Chondrocyte (in vitro differentiated cells): ENCODE measurements around the gene STK38L. TPM values are rescaled to one million over a fixed set of nuclear protein-coding genes. Genes with fewer than 3 reads are reported as not detected.

Experiments
- DNase-seq: peaks from one replicate; pipeline ENCODE4 v3.0.0; 2021; ENCODE audit warnings: mixed read lengths, low spot score
- H3K27ac Mint-ChIP-seq: one replicate; pipeline ENCODE4 v1.8.0; 2021; ENCODE audit warnings: mild to moderate bottlenecking, moderate library complexity, mixed read lengths; ENCODE audit not compliant: unreplicated experiment
- H3K27me3 Mint-ChIP-seq: 2 replicates; pipeline ENCODE4 v1.8.0; 2021; ENCODE audit warnings: low read depth, mixed read lengths
- H3K36me3 Mint-ChIP-seq: 2 replicates; pipeline ENCODE4 v1.8.0; 2021; ENCODE audit warnings: low read depth, mixed read lengths
- H3K4me1 Mint-ChIP-seq: 2 replicates; pipeline ENCODE4 v1.8.0; 2021; ENCODE audit warnings: low read depth, mild to moderate bottlenecking, mixed read lengths
- H3K4me3 Mint-ChIP-seq: one replicate; pipeline ENCODE4 v1.8.0; 2021; ENCODE audit warnings: mild to moderate bottlenecking, moderate library complexity, mixed read lengths; ENCODE audit not compliant: unreplicated experiment
- H3K9me3 Mint-ChIP-seq: 2 replicates; pipeline ENCODE4 v1.8.0; 2021; ENCODE audit warnings: low read depth, mixed read lengths
- total RNA-seq: library from RNA; stranded (reverse); gene quantifications from 3 replicates; pipeline ENCODE4 v1.2.1, GENCODE V29; 2021
- TF ChIP-seq, protein P1 (sequence below): fragments of 200-600 bp; sonication (generic); IDR thresholded peaks from 2 replicates; pipeline ENCODE4 v1.5.0; 2021; ENCODE audit warnings: antibody characterized with exemption, mild to moderate bottlenecking, moderate library complexity

Gene STK38L
- total RNA-seq, 1 donor from 2014 or later = 219 TPM

DNA sequence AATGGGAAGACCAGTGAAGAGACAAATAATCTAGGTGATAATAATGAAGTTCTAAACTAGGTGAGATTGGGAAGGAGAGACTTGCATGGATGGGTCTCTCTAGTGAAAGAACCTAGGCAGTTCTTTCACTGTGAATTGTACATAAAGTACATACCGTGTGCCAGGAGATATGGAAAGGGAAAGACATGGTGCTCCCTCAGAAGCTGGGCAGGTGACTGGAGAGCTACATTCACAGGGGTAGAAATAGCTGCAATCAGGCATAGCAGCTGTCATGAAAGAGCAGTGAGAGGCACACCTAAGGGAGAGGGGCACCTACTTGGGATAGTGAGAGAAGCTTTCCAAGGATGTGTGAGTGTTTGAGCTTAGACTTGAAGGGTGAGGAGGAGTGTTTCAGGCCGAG, 9.3 kb downstream of the STK38L start:
- H3K9me3 Mint-ChIP-seq = no peaks in the 10 kb centered on the region
- H3K4me3 Mint-ChIP-seq = no peak overlapping the region
- H3K27ac Mint-ChIP-seq = peak overlapping the region; percentile 72
- H3K4me1 Mint-ChIP-seq = peaks cover 89% of the 10 kb centered on the region
- H3K36me3 Mint-ChIP-seq = peaks cover 20% of the 10 kb centered on the region
- H3K27me3 Mint-ChIP-seq = no peaks in the 10 kb centered on the region
- no peak for DNase-seq
- TF ChIP-seq, protein P1, sequence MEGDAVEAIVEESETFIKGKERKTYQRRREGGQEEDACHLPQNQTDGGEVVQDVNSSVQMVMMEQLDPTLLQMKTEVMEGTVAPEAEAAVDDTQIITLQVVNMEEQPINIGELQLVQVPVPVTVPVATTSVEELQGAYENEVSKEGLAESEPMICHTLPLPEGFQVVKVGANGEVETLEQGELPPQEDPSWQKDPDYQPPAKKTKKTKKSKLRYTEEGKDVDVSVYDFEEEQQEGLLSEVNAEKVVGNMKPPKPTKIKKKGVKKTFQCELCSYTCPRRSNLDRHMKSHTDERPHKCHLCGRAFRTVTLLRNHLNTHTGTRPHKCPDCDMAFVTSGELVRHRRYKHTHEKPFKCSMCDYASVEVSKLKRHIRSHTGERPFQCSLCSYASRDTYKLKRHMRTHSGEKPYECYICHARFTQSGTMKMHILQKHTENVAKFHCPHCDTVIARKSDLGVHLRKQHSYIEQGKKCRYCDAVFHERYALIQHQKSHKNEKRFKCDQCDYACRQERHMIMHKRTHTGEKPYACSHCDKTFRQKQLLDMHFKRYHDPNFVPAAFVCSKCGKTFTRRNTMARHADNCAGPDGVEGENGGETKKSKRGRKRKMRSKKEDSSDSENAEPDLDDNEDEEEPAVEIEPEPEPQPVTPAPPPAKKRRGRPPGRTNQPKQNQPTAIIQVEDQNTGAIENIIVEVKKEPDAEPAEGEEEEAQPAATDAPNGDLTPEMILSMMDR = no peak

- Mint-ChIP-seq H3K4me1 (peaks cover 89% of the 10 kb centered on the region), H3K36me3 (peaks cover 26% of the 10 kb centered on the region), H3K27ac (peak overlapping the region; percentile 76), H3K4me3 (no peak overlapping the region), H3K9me3 (no peaks in the 10 kb centered on the region), H3K27me3 (no peaks in the 10 kb centered on the region)
- DNase-seq = no peak
- TF ChIP-seq, protein P1 = no peak
Measured at GRCh38 chr12:27255806-27256205, 11.7 kb downstream of the STK38L start.

DNA sequence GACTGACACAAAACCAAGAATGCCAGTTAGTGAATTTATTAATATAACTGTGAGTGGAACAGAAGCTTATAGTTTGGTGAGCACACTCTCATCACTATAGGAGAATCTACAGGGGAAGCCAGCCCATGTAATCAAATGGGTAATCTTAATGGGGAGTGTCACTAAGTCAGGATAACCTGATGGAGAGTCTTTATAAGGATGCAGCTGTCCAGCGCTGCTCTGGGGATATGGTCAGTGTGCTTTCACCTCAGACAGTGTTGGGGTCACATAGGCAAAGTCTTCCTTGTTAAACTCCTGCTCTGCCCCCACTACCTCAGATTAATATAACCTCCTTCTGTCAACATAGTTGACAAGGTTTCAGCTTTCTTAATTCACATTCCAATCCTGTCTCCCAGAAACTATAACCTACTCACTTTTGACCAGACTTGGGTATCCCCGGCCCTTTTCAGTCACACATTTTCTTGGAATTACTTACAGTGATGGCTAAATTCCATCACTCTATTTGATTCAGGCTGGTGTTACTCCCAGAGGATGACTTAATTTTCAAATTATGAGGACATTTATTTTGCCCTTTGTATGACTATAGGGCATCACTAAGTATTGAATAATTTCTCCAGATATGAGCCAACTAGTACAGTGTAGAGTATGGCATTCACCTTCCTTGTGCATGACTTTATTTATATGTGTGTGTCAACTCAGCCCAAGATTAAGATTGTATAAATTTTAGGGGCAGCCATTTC, 13.2 kb downstream of the STK38L start:
- TF ChIP-seq, protein P1 = no peak
- no peaks in the 10 kb centered on the region for H3K9me3 Mint-ChIP-seq
- peak overlapping the region; percentile 84 for H3K27ac Mint-ChIP-seq
- no peak overlapping the region for H3K4me3 Mint-ChIP-seq
- peaks cover 91% of the 10 kb centered on the region for H3K4me1 Mint-ChIP-seq
- DNase-seq = no peak
- H3K36me3 Mint-ChIP-seq = peaks cover 27% of the 10 kb centered on the region
- no peaks in the 10 kb centered on the region for H3K27me3 Mint-ChIP-seq

- Mint-ChIP-seq H3K36me3 (peaks cover 24% of the 10 kb centered on the region), H3K27me3 (no peaks in the 10 kb centered on the region), H3K9me3 (no peaks in the 10 kb centered on the region), H3K4me3 (peak overlapping the region; percentile 27), H3K27ac (peak overlapping the region; percentile 89), H3K4me1 (peaks cover 86% of the 10 kb centered on the region)
- TF ChIP-seq, protein P1 = no peak
- no peak for DNase-seq
Measured at GRCh38 chr12:27260746-27261145, 16.7 kb downstream of the STK38L start.

- no peak for DNase-seq
- TF ChIP-seq, protein P1 = no peak
- H3K4me1 Mint-ChIP-seq = peaks cover 82% of the 10 kb centered on the region
Measured at GRCh38 chr12:27261866-27262265, 17.8 kb downstream of the STK38L start.

More at GRCh38 chr12:27261866-27262265, 17.8 kb downstream of the STK38L start:
- H3K27ac Mint-ChIP-seq = peak overlapping the region; percentile 89
- peaks cover 20% of the 10 kb centered on the region for H3K36me3 Mint-ChIP-seq
- no peaks in the 10 kb centered on the region for H3K9me3 Mint-ChIP-seq
- H3K4me3 Mint-ChIP-seq = no peak overlapping the region
- H3K27me3 Mint-ChIP-seq = no peaks in the 10 kb centered on the region
